HFF-Myc (cell line): Measurements from ENCODE around the gene DAGLA.

Experiments used
- DNase-seq: peaks from one replicate; pipeline ENCODE4 v3.0.0-alpha.2; 2011; ENCODE audit warnings: low read depth; ENCODE audit errors: extremely low read depth
- H3K4me3 ChIP-seq: replicated peaks from 2 replicates; pipeline ENCODE4 v1.5.1; 2011; ENCODE audit warnings: low read depth, mild to moderate bottlenecking, control low read depth, low read length
- CTCF ChIP-seq: IDR thresholded peaks from 2 replicates; pipeline ENCODE4 v1.5.1; 2012; ENCODE audit warnings: mild to moderate bottlenecking, low read depth, low read length, control low read depth; ENCODE audit errors: missing control alignments

Gene DAGLA

DNA sequence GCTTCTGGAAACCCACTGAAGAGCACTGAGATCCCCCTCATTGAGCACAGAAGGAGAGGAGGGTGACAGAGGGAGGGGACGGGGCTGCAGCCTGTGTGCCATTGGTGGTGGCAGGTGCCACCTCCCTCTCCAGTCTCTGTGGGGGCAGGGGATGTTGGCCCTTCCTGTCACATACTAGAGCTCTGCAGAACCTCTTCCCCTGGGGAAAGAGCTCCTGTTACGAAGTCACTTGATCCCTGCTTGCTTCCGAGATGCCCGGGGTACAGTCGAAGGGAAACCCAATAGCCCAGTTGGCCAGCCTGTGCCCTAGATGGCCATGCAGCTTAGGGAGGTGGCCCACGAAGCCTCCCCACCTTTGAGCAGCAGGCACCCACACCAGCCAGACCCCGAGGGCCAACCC lies 29.4 kb downstream of the DAGLA start:
- DNase-seq: no peak
- no peak overlapping the region for H3K4me3 ChIP-seq
- TF ChIP-seq CTCF: no peak

GRCh38 chr11:61710019-61710418 lies 29.8 kb downstream of the DAGLA start:
- no peak overlapping the region for H3K4me3 ChIP-seq
- no peak for TF ChIP-seq CTCF
- no peak for DNase-seq

DNA sequence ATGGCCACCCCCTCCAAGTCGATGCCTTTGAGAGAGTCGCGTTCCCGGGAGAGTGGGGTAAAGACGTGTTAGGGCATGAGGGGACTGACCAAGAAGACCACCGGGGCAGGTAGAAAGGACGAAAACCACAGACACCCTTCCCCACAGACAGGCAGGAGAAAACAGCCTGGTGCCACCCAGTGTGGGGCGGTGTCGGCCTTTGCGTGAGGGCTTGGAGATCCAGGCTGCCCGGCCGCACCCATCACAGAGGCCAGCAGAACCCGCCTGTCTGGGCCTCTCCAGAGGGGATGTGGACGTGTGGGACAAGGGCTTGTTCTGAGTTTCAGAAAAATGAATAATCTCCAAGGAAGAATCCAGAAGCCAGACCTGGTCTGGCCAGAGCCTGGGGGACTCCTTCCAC lies 30.8 kb downstream of the DAGLA start:
- no peak for DNase-seq
- H3K4me3 ChIP-seq: no peak overlapping the region
- no peak for TF ChIP-seq CTCF

DNA sequence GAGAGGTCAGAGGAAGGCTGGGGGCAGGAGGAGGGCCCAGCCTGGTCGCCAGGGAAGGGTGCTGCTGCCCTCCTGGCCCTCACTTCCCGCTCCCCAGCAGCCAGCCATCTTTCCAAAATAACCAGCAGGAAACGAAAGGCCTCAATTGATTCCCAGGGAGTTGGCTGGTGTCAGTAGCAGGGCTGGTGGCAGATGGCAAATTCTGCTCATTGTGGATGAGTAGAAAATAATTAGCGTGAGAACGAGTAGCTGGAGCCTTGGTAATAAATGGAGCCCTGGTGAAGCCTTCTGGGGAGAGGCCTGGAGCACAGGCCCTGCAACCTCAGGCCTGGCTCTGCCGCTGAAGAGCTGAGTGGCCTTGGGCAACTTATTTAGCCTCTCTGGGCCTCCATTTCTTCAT lies 31.3 kb downstream of the DAGLA start:
- TF ChIP-seq CTCF: no peak
- DNase-seq: no peak
- no peak overlapping the region for H3K4me3 ChIP-seq

DNA sequence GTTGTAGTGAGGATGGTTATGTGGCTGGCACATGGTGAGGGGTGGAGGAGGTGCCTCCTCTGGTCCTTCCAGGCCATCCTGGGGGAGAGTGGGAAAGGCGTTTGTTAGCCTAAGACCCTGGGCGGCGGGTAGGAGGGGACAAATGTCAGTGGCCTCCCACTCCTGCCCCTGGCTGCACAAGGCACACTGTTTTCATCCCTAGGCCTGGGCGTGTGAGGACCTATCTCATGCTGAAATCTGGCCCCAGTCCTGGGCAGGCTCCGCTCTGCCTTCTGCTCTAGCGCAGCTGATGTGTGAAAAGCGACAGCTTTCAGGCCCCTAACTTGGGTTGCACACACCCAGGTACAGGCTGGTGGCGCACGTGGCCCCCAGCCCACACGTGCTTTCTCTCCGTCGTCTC lies 32.1 kb downstream of the DAGLA start:
- H3K4me3 ChIP-seq: no peak overlapping the region
- DNase-seq: no peak
- TF ChIP-seq CTCF: no peak

- no peak for TF ChIP-seq CTCF
- no peak overlapping the region for H3K4me3 ChIP-seq
- DNase-seq: no peak
Measured at GRCh38 chr11:61712846-61713245, 32.7 kb downstream of the DAGLA start.

- H3K4me3 ChIP-seq: no peak overlapping the region
- no peak for DNase-seq
- no peak for TF ChIP-seq CTCF
Measured at GRCh38 chr11:61713464-61713863, 33.3 kb downstream of the DAGLA start.
